MCF 10A (cell line): ENCODE data around the gene PTGFRN. TPM values are rescaled to one million over a fixed set of nuclear protein-coding genes. Genes with fewer than 3 reads are reported as not detected.

Experiments
- BruUV-seq: library from RNA; stranded (reverse); fragments of 400-500 nt; replicated peaks from 2 replicates; lab custom pipeline; 2021; lab: Mats Ljungman, UMichigan
- CTCF ChIA-PET: fragments of 300-600 bp; sonication (Branson Sonifier 250); formaldehyde crosslinking; extraction: SDS; loops from one replicate; lab custom pipeline; 2021; ENCODE audit warnings: antibody characterized with exemption, inconsistent platforms; lab: Yijun Ruan, JAX
- POLR2A ChIA-PET: fragments of 300-600, 350-650 bp; sonication (Branson Sonifier 250); formaldehyde crosslinking; extraction: SDS; loops from one replicate; lab custom pipeline; 2020; ENCODE audit warnings: antibody characterized with exemption, inconsistent platforms; lab: Yijun Ruan, JAX
- DNase-seq: peaks from one replicate; pipeline ENCODE4 v3.0.0-alpha.2; 2018; ENCODE audit not compliant: unreplicated experiment
- H3K27ac Mint-ChIP-seq: one replicate; pipeline ENCODE4 v1.8.0; 2022; ENCODE audit warnings: mild to moderate bottlenecking, low read depth, mixed read lengths; ENCODE audit not compliant: unreplicated experiment
- H3K27me3 Mint-ChIP-seq: one replicate; pipeline ENCODE4 v1.8.0; 2022; ENCODE audit warnings: mixed read lengths; ENCODE audit not compliant: insufficient read depth, unreplicated experiment
- H3K36me3 Mint-ChIP-seq: one replicate; pipeline ENCODE4 v1.8.0; 2022; ENCODE audit warnings: mild to moderate bottlenecking, moderate library complexity, mixed read lengths; ENCODE audit not compliant: insufficient read depth, unreplicated experiment
- H3K4me1 Mint-ChIP-seq: one replicate; pipeline ENCODE4 v1.8.0; 2022; ENCODE audit warnings: mixed read lengths; ENCODE audit not compliant: insufficient read depth, unreplicated experiment
- H3K4me3 Mint-ChIP-seq: one replicate; pipeline ENCODE4 v1.8.0; 2022; ENCODE audit warnings: mild to moderate bottlenecking, moderate library complexity, mixed read lengths; ENCODE audit not compliant: unreplicated experiment
- H3K9me3 Mint-ChIP-seq: one replicate; pipeline ENCODE4 v1.8.0; 2022; ENCODE audit warnings: mixed read lengths; ENCODE audit not compliant: unreplicated experiment
- intact Hi-C: fragments of 100-400 bp; cut with micrococcal nuclease; formaldehyde crosslinking; loops from 2 replicates; pipeline ENCODE4 v1.14.1; 2022
- total RNA-seq: library from RNA; stranded (reverse); gene quantifications from 2 replicates; pipeline ENCODE4 v1.2.3, GENCODE V29; 2022
- TF ChIP-seq, protein P1 (sequence below): fragments of 200-600 bp; IDR thresholded peaks from one replicate; pipeline ENCODE4 v1.8.0; 2022; ENCODE audit warnings: antibody characterized with exemption, mild to moderate bottlenecking; ENCODE audit not compliant: unreplicated experiment

PTGFRN gene
- total RNA-seq, 1 experiment from 2014 or later, result 45.2 TPM

DNA sequence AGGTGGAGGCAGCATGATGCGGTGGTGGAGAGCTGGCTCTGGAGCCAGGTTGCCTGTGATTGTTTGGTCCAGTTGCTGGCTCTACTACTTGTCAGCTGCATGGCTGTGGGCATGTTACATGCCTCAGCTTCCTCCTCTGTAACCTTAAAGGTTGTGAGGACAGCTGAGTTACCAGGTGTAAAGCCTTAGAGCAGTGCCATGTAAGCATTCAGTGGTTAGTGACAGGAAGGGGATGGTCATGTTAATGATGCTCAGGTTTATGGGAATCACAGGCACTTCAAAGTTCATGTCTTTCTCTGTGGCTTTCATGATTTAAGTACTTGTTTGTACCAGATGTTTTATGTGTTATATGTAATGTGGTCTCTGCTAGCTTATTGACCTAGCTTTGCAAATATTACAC lies 32.6 kb downstream of the PTGFRN start:
- Mint-ChIP-seq H3K36me3 (peaks cover 28% of the 10 kb centered on the region), H3K27ac (no peak overlapping the region), H3K4me3 (no peak overlapping the region), H3K4me1 (no peaks in the 10 kb centered on the region), H3K27me3 (no peaks in the 10 kb centered on the region), H3K9me3 (no peaks in the 10 kb centered on the region)
- ChIA-PET CTCF (interaction anchor here (0.6 to 0.8 kb wide), 3 partner anchors 27 to 205 kb away, joined by 3 to 4 read pairs (median 3); no protein-coding TSS in a partner anchor), POLR2A (no interaction called here)
- no peak for DNase-seq
- no TSS peak for BruUV-seq
- TF ChIP-seq, protein P1, sequence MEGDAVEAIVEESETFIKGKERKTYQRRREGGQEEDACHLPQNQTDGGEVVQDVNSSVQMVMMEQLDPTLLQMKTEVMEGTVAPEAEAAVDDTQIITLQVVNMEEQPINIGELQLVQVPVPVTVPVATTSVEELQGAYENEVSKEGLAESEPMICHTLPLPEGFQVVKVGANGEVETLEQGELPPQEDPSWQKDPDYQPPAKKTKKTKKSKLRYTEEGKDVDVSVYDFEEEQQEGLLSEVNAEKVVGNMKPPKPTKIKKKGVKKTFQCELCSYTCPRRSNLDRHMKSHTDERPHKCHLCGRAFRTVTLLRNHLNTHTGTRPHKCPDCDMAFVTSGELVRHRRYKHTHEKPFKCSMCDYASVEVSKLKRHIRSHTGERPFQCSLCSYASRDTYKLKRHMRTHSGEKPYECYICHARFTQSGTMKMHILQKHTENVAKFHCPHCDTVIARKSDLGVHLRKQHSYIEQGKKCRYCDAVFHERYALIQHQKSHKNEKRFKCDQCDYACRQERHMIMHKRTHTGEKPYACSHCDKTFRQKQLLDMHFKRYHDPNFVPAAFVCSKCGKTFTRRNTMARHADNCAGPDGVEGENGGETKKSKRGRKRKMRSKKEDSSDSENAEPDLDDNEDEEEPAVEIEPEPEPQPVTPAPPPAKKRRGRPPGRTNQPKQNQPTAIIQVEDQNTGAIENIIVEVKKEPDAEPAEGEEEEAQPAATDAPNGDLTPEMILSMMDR, result no peak
- intact Hi-C loops, result no loop called here

DNA sequence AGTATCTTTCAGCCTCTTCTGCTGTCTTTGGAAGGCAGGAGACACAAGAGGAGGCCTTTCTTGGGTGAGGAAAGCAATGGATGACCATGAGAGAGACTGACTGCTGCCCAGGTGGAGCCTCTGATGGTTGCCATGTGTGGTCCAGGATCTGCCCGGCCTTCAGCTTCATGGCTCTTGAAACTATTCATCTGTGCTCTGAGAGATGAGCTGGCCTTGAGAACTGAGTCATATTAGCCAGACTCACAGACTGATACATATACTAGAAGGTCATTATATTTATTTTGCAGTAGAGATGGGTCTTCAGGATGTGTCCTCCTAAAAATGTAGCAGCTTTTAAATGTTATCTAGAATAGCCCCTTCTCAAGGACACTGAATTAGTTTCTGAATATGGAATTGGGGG lies 33.7 kb downstream of the PTGFRN start:
- H3K27ac Mint-ChIP-seq, result no peak overlapping the region
- CTCF ChIA-PET, result interaction anchor here (1.2 kb wide), 1 partner anchor 218 kb away, joined by 5 read pairs; no protein-coding TSS in a partner anchor
- no peak overlapping the region for H3K4me3 Mint-ChIP-seq
- H3K4me1 Mint-ChIP-seq, result no peaks in the 10 kb centered on the region
- peaks cover 31% of the 10 kb centered on the region for H3K36me3 Mint-ChIP-seq
- TF ChIP-seq, protein P1, result no peak
- BruUV-seq, result no TSS peak
- POLR2A ChIA-PET, result no interaction called here
- no peaks in the 10 kb centered on the region for H3K27me3 Mint-ChIP-seq
- DNase-seq, result no peak
- intact Hi-C loops, result no loop called here
- no peaks in the 10 kb centered on the region for H3K9me3 Mint-ChIP-seq

DNA sequence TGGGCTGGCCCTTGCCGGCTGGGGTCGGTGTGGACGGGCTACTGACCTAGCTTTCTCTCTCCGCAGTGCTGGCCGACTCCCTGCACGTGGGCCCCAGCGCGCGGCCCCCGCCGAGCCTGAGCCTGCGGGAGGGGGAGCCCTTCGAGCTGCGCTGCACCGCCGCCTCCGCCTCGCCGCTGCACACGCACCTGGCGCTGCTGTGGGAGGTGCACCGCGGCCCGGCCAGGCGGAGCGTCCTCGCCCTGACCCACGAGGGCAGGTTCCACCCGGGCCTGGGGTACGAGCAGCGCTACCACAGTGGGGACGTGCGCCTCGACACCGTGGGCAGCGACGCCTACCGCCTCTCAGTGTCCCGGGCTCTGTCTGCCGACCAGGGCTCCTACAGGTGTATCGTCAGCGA lies 34.9 kb downstream of the PTGFRN start:
- TF ChIP-seq, protein P1, result no peak
- POLR2A ChIA-PET, result no interaction called here
- Mint-ChIP-seq H3K27ac (no peak overlapping the region), H3K4me1 (no peaks in the 10 kb centered on the region), H3K4me3 (no peak overlapping the region), H3K27me3 (no peaks in the 10 kb centered on the region), H3K36me3 (peaks cover 31% of the 10 kb centered on the region), H3K9me3 (no peaks in the 10 kb centered on the region)
- CTCF ChIA-PET, result no interaction called here
- BruUV-seq, result no TSS peak
- intact Hi-C loops, result no loop called here
- no peak for DNase-seq

DNA sequence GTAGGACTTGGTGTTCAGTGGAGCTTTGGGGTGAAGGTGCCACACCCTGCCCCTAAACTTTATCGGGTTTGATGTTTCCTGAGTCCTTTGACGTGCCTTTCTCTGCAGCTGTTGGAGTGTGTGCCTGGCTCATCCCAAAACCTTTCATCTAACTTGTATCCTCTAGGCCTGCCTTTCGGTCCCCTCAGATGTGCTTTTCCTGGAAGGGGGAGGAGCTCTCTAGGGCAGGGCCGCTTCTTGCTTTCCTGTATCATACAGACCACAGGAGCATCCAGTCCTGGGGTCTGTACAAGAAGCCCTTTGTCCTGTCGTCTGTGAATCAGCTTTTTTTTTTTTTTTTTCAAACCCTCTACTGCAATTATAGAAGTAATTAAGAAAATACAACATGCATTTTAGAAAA lies 35.7 kb downstream of the PTGFRN start:
- DNase-seq, result no peak
- ChIA-PET POLR2A (interaction anchor here (0.7 kb wide), 1 partner anchor 1266 kb away, joined by 3 read pairs; no protein-coding TSS in a partner anchor), CTCF (interaction anchor here (0.7 kb wide), 2 partner anchors 12 to 99 kb away, joined by 3 read pairs; no protein-coding TSS in a partner anchor)
- no peak overlapping the region for H3K4me3 Mint-ChIP-seq
- no peaks in the 10 kb centered on the region for H3K27me3 Mint-ChIP-seq
- intact Hi-C loops, result no loop called here
- no peaks in the 10 kb centered on the region for H3K9me3 Mint-ChIP-seq
- H3K27ac Mint-ChIP-seq, result no peak overlapping the region
- peaks cover 36% of the 10 kb centered on the region for H3K36me3 Mint-ChIP-seq
- H3K4me1 Mint-ChIP-seq, result no peaks in the 10 kb centered on the region
- no TSS peak for BruUV-seq
- TF ChIP-seq, protein P1, result no peak
